Body of pancreas (tissue), 4 donors: Measurements from ENCODE around the gene SLC48A1. TPM values are rescaled to one million over a fixed set of nuclear protein-coding genes. Genes with fewer than 3 reads are reported as not detected.
A peak's percentile ranks its signal among the peaks of the same experiment; 100 is the strongest.

Experiments used
- ATAC-seq: fragments of 150-250 bp; one replicate; pipeline ENCODE4 v1.9.1; 2016
- DNase-seq, 4 donors: peaks; one replicate each; pipeline ENCODE4 v3.0.0-alpha.2; 2019
- H3K27ac ChIP-seq, 4 donors: fragments of 200-600 bp; sonication (generic); 1 replicate in 3 of 4; 2 replicates in 1 of 4; pipeline versions ENCODE4 v1.5.1 to v1.6.1; 2016 to 2019; ENCODE audit warnings: mild to moderate bottlenecking in 1 of 4, mixed read lengths in 1 of 4, moderate library complexity in 1 of 4
- H3K27me3 ChIP-seq, 2 donors: fragments of 200-600 bp; sonication (generic); one replicate each; pipeline ENCODE4 v1.6.0; 2016; ENCODE audit warnings: mild to moderate bottlenecking in 1 of 2
- H3K36me3 ChIP-seq, 2 donors: fragments of 200-600 bp; sonication (generic); replicated peaks in 1 of 2; 2 replicates each; pipeline ENCODE4 v1.5.1; 2016; ENCODE audit warnings: low read depth in 2 of 2; ENCODE audit not compliant: insufficient read depth in 1 of 2
- H3K4me1 ChIP-seq: fragments of 200-600 bp; sonication (generic); one replicate; pipeline ENCODE4 v1.6.0; 2016
- H3K4me3 ChIP-seq, 2 donors: fragments of 200-600 bp; sonication (generic); 1 replicate in 1 of 2; 2 replicates in 1 of 2; pipeline ENCODE4 v1.5.1; 2016 to 2019
- H3K9me3 ChIP-seq, 3 donors: fragments of 200-600 bp; sonication (generic); 1 replicate in 2 of 3; 2 replicates in 1 of 3; pipeline ENCODE4 v1.5.1; 2016
- POLR2A ChIP-seq, 3 donors: fragments of 450-650 bp; IDR thresholded peaks; one replicate each; pipeline ENCODE4 v1.6.1; 2016; ENCODE audit warnings: antibody characterized with exemption in 3 of 3, mild to moderate bottlenecking in 2 of 3
- WGBS, 2 donors: methylation state at CpG; one replicate each; pipeline ENCODE4 v1.1.5; 2017; 5-methylcytosine and 5-hydroxymethylcytosine counted together
- intact Hi-C: fragments of 100-400 bp; cut with DNase I; formaldehyde crosslinking; loops from one replicate; pipeline ENCODE4 v1.15.1; 2023
- total RNA-seq, 2 donors: library from RNA; depleted of rRNA; stranded (reverse); fragments of >200 nt; gene quantifications; one replicate each; pipeline ENCODE4 v1.1.0, GENCODE V29; 2016
- TF ChIP-seq, protein P1 (sequence below), 7 experiments: fragments of 450-650 bp in 4 of 7; fragments of 200-600 bp in 3 of 7; sonication (generic) in 3 of 7; IDR thresholded peaks; one replicate each; pipeline ENCODE4 v1.5.1; 2016 to 2019; ENCODE audit warnings: antibody characterized with exemption in 7 of 7

SLC48A1 gene
- total RNA-seq, 2 donors from 2014 or later = 12.7 to 22.1 TPM

DNA sequence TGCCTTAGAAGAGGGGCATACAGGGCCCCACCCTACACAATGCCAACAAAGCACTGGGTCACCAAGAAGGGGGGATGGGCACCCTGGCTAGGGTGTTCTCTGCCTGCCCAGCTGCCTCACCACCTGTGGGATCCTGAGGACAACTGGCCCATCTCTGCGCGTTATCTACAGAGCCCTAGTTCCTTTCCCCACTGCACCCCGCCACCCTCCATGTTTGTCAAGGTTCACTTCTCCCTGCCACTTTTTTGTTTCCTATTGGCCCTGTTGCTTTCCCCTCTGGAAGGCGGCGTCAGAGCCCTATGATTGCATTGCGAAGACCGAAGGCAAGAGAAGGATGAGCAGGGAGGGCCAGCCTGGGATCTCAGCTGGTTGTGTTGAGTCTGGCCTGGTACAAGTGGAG is 1.6 kb downstream of the SLC48A1 start:
- intact Hi-C loops = no loop called here
- H3K36me3 ChIP-seq = no peaks in the 10 kb centered on the region
- H3K4me1 ChIP-seq = peaks cover 45% of the 10 kb centered on the region
- H3K4me3 ChIP-seq = no peak overlapping the region
- no peak for ATAC-seq
- no peak for TF ChIP-seq POLR2A (IDR thresholded peaks at IDR 0.05)
- TF ChIP-seq, protein P1, sequence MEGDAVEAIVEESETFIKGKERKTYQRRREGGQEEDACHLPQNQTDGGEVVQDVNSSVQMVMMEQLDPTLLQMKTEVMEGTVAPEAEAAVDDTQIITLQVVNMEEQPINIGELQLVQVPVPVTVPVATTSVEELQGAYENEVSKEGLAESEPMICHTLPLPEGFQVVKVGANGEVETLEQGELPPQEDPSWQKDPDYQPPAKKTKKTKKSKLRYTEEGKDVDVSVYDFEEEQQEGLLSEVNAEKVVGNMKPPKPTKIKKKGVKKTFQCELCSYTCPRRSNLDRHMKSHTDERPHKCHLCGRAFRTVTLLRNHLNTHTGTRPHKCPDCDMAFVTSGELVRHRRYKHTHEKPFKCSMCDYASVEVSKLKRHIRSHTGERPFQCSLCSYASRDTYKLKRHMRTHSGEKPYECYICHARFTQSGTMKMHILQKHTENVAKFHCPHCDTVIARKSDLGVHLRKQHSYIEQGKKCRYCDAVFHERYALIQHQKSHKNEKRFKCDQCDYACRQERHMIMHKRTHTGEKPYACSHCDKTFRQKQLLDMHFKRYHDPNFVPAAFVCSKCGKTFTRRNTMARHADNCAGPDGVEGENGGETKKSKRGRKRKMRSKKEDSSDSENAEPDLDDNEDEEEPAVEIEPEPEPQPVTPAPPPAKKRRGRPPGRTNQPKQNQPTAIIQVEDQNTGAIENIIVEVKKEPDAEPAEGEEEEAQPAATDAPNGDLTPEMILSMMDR (IDR thresholded peaks at IDR 0.05) = no peak
- WGBS, 2 donors = 93 to 97% methylated on average over 7 of the region's 7 CpGs
- H3K9me3 ChIP-seq = no peaks in the 10 kb centered on the region
- no peaks in the 10 kb centered on the region for H3K27me3 ChIP-seq
- DNase-seq = no peak
- no peak overlapping the region for H3K27ac ChIP-seq

DNA sequence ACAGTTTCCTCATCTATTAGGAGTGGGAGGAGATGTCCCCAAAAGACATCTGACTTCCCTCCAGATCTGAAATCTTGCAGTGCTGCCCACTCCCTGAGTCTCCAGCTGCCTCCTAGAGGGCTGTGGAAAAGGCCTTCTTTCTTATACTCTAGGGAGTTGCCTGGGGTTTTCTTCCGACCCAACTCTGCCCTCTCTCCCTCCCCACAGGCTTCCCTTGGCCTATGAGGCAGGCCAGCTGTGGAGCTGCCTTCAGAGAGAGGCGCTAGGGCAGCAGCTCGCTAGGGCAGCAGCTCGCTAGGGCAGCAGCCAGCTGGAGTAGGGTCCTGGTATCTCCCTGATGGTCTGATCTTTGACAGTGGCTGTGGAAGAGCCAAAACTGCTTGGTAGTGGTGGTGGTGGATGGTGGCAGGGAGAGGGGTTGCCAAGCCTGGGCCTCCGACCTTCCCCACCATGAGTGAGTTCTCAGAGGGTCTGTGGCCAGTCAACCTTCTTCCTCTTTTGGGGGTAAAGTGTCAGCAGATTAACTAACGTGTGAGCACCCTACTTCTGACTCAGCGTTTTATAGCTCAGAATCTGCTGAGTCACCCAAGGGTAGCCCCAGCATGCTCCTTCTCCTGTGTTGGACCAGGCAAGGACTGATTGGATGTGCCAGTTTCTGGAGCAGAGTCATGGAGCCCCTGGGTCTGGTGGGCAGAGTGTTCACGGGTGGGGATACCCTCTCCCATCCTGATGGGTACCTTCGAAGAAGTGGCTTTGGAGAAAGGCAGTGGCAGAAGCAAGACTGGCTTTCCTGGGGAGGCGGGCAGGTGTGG is 2.3 kb downstream of the SLC48A1 start:
- ATAC-seq = no peak
- Histone ChIP-seq H3K27me3 (no peaks in the 10 kb centered on the region), H3K36me3 (no peaks in the 10 kb centered on the region), H3K4me3 (no peak overlapping the region), H3K9me3 (no peaks in the 10 kb centered on the region), H3K27ac (no peak overlapping the region), H3K4me1 (peaks cover 45% of the 10 kb centered on the region)
- no peak for DNase-seq
- TF ChIP-seq, protein P1 (IDR thresholded peaks at IDR 0.05) = no peak
- TF ChIP-seq POLR2A (IDR thresholded peaks at IDR 0.05) = no peak
- intact Hi-C loops = no loop called here
- WGBS, 2 donors = 72 to 80% methylated on average over 9 to 10 of the region's 10 CpGs

DNA sequence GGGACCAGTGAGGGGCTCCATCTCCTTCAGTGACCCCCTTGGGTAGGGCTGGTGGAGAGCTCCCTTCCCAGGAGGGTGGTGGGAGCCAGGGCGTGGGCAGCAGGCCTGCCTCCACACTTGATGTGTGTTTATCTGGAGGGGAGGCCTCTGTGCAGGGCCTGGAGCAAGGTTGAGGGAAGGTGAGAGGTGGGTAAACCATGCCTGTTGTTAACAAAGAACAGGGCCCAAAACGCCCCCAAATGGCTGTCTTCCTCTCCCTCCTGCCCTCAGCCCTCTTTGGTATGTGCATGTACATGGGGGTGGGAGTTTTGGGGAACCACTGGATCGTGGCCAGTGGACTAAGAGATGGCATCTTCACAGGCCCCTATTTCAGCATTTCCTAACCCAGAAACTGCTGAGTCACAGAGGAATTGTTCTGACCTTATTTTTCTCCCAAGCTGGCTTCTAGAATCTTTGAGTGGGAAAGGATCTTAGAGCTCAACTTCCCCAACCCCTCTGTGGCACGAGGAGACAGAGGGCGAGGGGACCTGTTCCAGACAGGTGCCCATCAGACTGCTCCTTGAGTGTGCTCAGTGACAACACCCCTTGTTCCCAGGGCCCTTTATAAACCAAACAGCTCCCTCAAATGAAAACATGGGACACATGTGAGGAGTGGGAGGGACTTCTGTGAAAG is 3.6 kb downstream of the SLC48A1 start:
- DNase-seq = no peak
- Histone ChIP-seq H3K36me3 (no peaks in the 10 kb centered on the region), H3K4me1 (peaks cover 45% of the 10 kb centered on the region), H3K4me3 (no peak overlapping the region), H3K9me3 (no peaks in the 10 kb centered on the region), H3K27ac (peak overlapping the region in 1 of 4 donors; percentile 52), H3K27me3 (no peaks in the 10 kb centered on the region)
- intact Hi-C loops = no loop called here
- TF ChIP-seq POLR2A (IDR thresholded peaks at IDR 0.05) = no peak
- TF ChIP-seq, protein P1 (IDR thresholded peaks at IDR 0.05) = no peak
- ATAC-seq = no peak
- WGBS, 2 donors = 60 to 64% methylated on average over 4 to 5 of the region's 5 CpGs

DNA sequence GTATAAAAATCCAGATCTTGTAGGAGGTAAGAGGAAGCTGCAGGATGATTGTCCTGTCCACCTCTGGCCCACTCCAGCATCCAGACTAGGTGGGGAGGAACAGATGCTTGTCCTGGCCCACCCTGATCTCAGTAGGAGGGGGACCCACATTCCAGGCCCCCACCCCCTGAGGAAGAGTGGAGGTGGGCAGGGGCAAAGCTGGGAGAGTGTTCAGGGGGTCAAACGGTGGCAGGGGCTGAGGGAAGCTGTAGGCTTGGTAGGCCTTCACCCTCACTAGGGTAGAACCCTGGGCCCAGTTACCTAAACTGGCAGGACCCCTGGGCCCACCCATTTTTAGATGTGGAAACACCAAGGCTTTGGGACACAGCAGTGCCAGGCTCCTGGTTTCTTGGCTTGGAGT is 4.1 kb downstream of the SLC48A1 start:
- H3K9me3 ChIP-seq = no peaks in the 10 kb centered on the region
- TF ChIP-seq POLR2A (IDR thresholded peaks at IDR 0.05) = no peak
- TF ChIP-seq, protein P1 (IDR thresholded peaks at IDR 0.05) = no peak
- WGBS, 2 donors = 45 to 57% methylated on average over 1 of the region's 1 CpG
- H3K27me3 ChIP-seq = no peaks in the 10 kb centered on the region
- DNase-seq (no peak), ATAC-seq (no peak)
- peak overlapping the region in 1 of 4 donors; percentile 52 for H3K27ac ChIP-seq
- no peaks in the 10 kb centered on the region for H3K36me3 ChIP-seq
- peaks cover 44% of the 10 kb centered on the region for H3K4me1 ChIP-seq
- intact Hi-C loops = no loop called here
- no peak overlapping the region for H3K4me3 ChIP-seq
